Ishikawa (cell line): ENCODE results near the gene KCTD13.

Experiments used
- CEBPB ChIP-seq: IDR thresholded peaks from 2 replicates; pipeline ENCODE4 v1.6.1; 2012
- MAX ChIP-seq: IDR thresholded peaks from 2 replicates; pipeline ENCODE4 v1.6.1; 2012
- NFIC ChIP-seq: IDR thresholded peaks from 2 replicates; pipeline ENCODE4 v1.6.1; 2012
- RAD21 ChIP-seq: IDR thresholded peaks from 2 replicates; pipeline ENCODE4 v1.6.1; 2012; ENCODE audit warnings: low read depth
- TAF1 ChIP-seq: IDR thresholded peaks from 2 replicates; pipeline ENCODE4 v1.6.1; 2012; ENCODE audit warnings: low read depth, mild to moderate bottlenecking

GRCh38 chr16:29925105-29925756, 795 bp downstream of the KCTD13 start:
- no peak for TF ChIP-seq RAD21
- TF ChIP-seq CEBPB = no peak
- TF ChIP-seq TAF1 = no peak
- no peak for TF ChIP-seq NFIC
- TF ChIP-seq MAX = no peak
